ENCODE results near the gene RCC2.

Gene RCC2

DNA sequence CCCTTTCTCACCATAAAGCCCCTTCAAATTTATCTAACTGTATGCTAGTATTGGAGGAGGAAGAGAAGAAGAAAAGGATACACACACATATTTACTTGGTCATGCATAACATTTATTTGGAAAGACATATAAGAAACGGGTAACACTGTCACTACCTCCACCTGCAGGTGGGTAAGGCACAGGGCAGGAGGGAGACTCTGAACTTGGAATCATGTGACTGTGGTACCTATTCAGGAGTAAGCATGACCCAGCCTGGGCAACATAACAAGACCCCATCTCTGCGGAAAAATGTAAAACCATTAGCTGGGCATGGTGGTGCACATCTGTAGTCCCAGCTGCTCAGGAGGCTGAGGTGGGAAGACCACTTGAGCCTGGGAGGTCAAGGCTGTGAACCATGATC lies 68.9 kb downstream of the RCC2 start:
- DNase-seq: no peak

DNA sequence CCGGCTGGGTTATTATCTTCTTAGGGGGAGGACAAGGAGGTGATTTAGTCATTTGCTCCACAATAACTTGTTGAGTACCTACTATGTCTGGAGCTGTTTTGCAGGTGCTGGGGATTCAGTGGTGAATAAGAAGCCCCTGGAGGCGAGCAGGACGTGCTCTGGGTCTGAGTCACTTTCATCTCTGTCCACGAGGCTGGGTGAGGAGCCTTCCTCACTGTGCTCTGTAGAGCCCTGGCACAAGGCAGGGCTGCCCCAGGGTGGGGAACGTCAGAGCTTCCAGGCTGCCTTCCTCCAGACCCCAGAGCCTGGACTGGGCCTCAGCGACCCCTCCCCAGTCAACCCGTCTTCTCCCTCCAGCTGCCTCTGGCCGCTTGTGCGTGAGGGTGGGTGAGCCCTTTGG lies 70.0 kb downstream of the RCC2 start:
- no peak for DNase-seq

DNA sequence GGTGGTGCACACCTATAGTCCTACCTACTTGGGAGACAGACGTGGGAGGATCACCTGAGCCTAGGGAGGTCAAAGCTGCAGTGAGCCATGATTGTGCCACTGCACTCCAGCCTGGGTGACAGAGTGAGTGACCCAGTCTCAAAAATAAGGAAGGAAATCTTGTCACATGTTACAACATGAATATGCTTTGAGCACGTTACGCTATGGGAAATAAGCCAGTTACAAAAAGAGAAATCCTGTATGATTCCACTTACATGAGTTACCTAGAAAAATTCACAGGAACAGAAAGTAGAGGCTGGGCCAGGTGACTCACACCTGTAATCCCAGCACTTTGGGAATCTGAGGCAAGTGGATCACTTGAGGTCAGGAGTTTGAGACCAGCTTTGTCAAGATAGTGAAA lies 74.2 kb downstream of the RCC2 start:
- no peak for DNase-seq

DNA sequence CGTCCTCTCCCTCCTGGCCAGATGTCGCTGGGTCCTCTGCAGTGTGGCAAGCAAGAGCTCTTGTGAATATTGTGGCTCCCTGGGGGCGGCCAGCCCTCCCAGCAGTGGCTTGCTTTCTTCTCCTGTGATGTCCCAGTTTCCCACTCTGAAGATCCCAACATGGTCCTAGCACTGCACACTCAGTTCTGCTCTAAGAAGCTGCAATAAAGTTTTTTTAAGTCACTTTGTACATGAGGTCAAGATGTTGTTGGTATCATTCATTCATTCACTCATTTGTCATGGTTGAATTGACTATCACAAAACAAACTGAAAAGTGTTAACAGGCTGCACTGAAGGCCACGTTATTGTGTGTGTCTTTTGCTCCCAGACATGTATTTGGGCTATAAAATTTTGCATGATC lies 75.7 kb downstream of the RCC2 start:
- no peak for DNase-seq

DNA sequence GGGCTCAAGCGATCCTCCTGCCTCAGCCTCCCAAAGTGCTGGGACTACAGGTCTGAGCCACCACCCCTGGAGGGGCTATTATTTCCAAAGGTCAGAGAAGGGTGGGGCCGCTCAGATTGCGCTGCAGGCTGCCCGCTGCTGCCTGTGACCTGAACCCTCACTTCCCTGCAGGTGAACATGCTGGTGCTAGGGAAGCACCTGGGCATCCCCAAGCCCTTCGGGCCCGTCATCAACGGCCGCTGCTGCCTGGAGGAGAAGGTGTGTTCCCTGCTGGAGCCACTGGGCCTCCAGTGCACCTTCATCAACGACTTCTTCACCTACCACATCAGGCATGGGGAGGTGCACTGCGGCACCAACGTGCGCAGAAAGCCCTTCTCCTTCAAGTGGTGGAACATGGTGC lies 76.1 kb downstream of the RCC2 start:
- DNase-seq: no peak

DNA sequence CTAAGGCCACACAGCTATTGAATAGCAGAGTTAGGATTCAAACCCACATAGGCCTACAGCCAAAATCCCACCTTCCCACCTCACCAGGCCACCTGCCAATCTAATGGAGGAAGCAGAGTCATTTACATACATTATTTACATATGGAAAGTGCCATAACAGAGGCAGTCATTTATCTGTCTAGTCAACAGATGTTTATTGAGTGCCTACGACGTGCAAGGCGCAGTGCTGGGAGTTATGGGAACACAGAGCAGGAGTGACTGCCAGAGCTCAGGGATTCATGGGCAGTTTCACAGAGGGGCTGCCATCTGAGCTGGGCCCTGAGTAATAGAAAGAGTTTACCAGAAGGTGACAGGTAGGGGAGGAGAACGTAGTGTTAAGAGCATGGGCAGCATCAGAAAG lies 77.8 kb downstream of the RCC2 start:
- DNase-seq: no peak

DNA sequence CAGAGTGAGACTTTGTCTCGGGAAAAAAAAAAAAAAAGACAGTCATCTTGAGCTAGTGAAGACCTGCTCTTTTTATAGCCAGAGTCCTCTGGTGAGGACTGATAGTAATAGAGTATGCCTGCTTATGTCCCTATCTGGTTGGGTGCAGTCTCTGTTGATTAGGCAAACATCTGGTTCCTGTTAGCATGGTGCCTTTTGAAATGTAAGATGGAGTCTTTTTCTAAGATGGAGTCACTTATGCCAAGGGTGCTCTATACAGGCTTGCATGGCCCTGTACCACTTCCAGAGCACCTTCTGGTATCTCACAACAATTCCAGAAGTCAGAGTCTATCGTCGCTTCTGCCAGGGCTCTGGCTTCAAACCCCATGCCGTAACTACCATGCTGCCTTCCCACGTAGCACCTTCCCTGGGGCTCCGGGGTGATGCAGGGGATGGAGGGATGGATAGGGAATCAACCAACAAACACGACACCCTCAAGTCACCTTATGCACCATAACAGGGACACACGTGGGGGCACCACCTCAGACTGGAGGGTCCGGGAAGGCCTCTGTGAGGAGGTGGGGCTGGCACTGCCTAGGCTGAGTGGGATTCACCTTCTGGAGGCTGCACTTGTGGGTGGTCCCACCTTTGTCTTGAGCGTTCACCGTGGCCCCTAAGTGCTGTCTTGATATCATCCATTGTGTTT lies 79.1 kb downstream of the RCC2 start:
- DNase-seq: no peak

DNA sequence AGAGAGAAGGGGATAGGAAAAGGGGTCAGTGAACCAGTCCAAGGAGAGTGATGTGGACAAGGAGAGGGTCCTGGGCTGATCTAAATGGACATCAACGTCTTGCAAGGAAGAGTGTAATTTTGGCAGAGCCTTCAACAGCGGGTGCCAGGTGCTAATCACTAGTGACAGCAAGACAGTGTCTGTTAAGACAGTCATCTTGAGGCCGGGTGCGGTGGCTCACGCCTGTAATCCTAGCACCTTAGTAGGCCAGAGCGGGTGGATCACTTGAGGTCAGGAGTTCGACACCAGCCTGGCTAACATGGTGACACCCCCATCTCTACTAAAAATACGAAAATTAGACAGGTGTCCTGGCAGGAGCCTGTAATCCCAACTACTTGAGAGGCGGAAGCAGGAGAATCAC lies 79.7 kb downstream of the RCC2 start:
- DNase-seq: no peak

DNA sequence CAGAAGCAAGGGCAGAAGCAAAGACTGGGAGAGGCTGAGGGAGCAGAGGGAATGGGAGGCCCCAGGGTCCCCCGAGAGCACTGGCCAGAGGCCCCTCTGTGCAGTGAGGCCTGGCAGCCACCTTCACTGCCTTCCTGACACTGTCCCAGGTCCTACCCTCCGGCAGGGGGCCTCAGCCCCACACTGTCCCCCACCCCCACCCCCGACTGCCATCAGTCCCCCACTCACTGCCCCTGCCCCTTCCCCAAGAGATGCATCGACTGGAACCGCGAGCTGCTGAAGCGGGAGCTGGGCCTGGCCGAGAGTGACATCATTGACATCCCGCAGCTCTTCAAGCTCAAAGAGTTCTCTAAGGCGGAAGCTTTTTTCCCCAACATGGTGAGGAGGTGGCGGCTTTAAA lies 80.4 kb downstream of the RCC2 start:
- no peak for DNase-seq

DNA sequence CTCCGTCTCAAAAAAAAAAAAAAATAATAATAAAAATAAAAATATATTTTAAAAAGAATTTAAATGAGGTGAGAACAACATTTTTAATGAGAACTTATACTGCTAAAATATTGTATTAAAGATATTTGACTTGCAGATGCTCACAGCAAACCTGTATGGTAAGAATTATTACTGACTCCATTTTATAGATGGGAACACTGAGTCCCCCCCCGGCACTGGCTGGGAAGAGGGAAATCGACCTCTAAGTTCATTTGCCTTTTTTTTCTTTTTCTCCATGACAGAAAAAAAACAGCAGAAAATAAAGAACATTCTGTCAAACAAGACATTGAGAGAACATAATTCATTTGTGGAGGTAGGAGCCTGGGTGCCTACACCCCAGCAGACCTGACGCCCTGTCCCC lies 80.9 kb downstream of the RCC2 start:
- DNase-seq: no peak

All from activated CD4-positive, alpha-beta T cell treated with anti-CD3 and anti-CD28 coated beads for 1 hour (primary cell).